MG63 (cell line): ENCODE data around the gene MIS18BP1. TPM values are rescaled to one million over a fixed set of nuclear protein-coding genes. Genes with fewer than 3 reads are reported as not detected.

Source experiments
- DNase-seq: peaks from one replicate; pipeline ENCODE4 v3.0.0-alpha.2; 2020
- H3K27me3 ChIP-seq: fragments of 250-450 bp; sonication (Bioruptor Pico); 2 replicates; pipeline ENCODE4 v1.5.1; 2020; ENCODE audit warnings: mild to moderate bottlenecking, moderate library complexity
- H3K36me3 ChIP-seq: fragments of 250-450 bp; sonication (Bioruptor Pico); 2 replicates; pipeline ENCODE4 v1.5.1; 2020; ENCODE audit warnings: mild to moderate bottlenecking, moderate library complexity
- H3K4me3 ChIP-seq: fragments of 250-450 bp; sonication (Bioruptor Pico); 2 replicates; pipeline ENCODE4 v1.5.1; 2020; ENCODE audit warnings: mild to moderate bottlenecking, moderate library complexity
- H3K9me3 ChIP-seq: fragments of 250-450 bp; sonication (Bioruptor Pico); 2 replicates; pipeline ENCODE4 v1.5.1; 2020; ENCODE audit warnings: mild to moderate bottlenecking, moderate library complexity
- total RNA-seq: library from RNA; depleted of rRNA; stranded (reverse); fragments of >200 nt; shearing (Covaris generic); gene quantifications from 2 replicates; pipeline ENCODE4 v1.2.3, GENCODE V29; 2014; ENCODE audit warnings: low replicate concordance; rRNA removed

MIS18BP1 gene
- total RNA-seq, 1 experiment from 2014 or later, result 14.3 TPM

DNA sequence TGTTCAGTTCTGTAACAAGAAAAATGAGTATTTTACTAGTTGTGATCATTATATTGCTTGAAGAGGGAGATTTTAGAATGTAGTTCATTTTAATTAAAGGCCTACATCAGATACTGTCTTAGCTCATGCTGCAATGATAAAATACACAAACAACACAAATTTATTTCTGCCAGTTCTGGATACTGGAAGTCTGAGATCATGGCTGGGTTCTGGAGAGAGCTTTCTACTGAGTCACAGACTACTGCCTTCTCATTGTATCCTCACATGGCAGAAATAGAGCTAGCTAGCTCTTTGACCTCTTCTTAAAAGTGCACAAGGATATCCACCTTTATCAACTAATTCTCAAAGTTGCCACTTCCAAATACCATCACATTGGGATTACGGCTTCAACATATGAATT, 53.8 kb downstream of the MIS18BP1 start:
- DNase-seq, result peak; percentile 37
- Histone ChIP-seq H3K36me3 (peaks cover 7% of the 10 kb centered on the region), H3K4me3 (no peak overlapping the region)

DNA sequence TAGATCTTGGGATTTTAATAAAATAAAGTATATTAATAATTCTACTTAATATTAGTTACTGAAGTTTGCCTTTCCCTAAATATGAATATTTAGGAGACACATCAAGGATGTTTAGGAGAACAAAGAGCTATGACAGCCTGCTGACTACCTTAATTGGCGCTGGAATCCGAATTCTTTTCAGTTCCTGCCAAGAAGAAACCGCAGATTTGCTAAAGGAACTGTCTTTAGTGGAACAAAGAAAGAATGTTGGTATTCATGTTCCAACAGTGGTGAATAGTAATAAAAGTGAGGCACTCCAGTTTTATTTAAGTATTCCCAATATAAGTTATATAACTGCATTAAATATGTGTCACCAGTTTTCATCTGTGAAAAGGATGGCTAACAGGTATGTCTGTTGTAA, 54.5 kb downstream of the MIS18BP1 start:
- Histone ChIP-seq H3K36me3 (peaks cover 7% of the 10 kb centered on the region), H3K4me3 (no peak overlapping the region), H3K9me3 (no peaks in the 10 kb centered on the region), H3K27me3 (no peaks in the 10 kb centered on the region)
- DNase-seq, result peak; percentile 63

More for the DNA sequence above, 53.8 kb downstream of the MIS18BP1 start:
- Histone ChIP-seq H3K9me3 (no peaks in the 10 kb centered on the region), H3K27me3 (no peaks in the 10 kb centered on the region)

DNA sequence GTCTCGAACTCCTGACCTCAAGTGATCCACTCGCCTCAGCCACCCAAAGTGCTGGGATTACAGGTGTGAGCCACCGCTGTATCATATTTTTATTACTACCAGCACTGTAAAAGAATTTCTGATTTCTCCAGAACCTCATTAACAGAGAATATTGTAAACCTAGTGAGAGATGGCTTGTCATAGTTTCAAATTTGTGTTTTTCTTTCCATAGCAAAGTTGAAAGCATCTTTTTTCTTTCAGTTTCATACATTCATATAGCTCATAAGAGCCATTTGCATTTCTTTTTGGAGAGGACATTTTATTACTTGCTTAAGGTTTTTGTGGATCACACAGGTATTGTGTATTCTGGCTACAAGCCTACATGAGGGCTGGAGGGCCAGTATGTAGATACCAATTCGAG, 58.0 kb downstream of the MIS18BP1 start:
- Histone ChIP-seq H3K27me3 (no peaks in the 10 kb centered on the region), H3K36me3 (peaks cover 7% of the 10 kb centered on the region), H3K4me3 (no peak overlapping the region), H3K9me3 (no peaks in the 10 kb centered on the region)
- DNase-seq, result no peak

DNA sequence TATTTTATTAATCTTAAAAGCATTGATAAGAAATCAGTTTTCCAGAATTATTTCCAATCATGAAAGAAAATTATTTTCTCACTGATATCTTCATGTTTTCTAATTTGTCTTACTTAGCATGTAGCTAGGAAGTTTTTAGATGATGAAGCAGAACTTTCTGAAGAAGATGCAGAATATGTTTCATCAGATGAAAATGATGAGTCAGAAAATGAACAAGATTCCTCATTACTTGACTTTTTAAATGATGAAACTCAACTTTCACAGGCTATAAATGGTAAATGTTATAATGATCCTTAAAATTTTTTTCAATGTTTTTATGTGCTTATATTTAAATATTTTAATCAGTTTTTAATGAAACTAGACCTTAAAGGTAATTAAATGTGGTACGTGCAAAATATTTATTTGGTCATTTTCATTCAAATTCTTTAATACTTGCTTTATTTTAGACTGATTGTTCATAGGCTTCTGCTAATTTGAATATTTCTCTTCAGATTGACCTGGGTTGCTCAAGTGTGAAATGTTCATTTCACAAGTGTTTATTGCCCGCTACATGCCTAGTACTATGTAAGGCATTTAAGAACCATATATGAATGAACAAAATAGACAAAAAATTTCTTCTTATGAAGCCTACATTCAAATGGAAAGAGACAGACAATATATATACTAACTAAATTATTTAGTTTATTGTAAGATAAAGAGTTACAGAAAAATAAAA, 67.7 kb downstream of the MIS18BP1 start:
- H3K4me3 ChIP-seq, result no peak overlapping the region
- no peak for DNase-seq
- no peaks in the 10 kb centered on the region for H3K9me3 ChIP-seq
- H3K27me3 ChIP-seq, result no peaks in the 10 kb centered on the region
- H3K36me3 ChIP-seq, result no peaks in the 10 kb centered on the region

DNA sequence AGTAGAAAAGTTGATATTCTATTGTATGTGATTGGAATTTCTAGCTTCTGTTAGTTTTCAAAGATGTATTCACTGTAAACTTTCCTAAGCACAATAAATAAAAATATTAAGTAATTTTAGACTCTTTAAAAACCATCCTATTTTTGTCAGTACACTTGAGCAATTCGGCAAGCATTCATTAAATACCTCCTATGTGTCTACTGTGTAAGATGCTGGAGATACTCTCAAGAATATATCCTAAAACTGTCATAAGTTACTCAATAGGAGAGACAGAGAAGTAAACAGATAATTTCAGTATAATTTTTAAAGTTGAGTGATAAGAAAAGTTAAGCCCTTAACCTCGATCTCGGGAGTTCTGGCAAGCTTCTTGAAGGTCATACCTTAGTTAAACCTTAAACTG, 71.2 kb downstream of the MIS18BP1 start:
- no peaks in the 10 kb centered on the region; the same call in 1 of the 2 replicates for H3K36me3 ChIP-seq
- no peak overlapping the region for H3K4me3 ChIP-seq
- no peaks in the 10 kb centered on the region for H3K9me3 ChIP-seq
- H3K27me3 ChIP-seq, result no peaks in the 10 kb centered on the region
- no peak for DNase-seq

DNA sequence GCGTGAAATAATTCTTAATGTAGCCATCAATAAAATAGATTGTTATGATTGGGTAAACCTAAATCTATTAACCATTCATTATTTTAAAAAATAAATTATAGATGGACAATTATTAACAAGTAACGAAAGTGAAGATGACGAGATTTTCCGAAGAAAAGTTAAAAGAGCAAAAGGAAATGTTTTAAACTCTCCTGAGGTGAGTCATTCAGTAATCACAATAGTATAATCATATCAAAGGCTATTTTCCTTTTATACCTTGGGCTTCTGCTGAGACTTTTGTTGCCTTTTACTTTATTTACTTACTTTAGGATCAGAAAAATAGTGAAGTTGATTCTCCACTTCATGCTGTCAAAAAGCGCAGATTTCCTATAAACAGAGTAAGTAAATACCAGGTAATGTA, 71.7 kb downstream of the MIS18BP1 start:
- H3K4me3 ChIP-seq, result no peak overlapping the region
- no peaks in the 10 kb centered on the region; the same call in 1 of the 2 replicates for H3K36me3 ChIP-seq
- no peaks in the 10 kb centered on the region for H3K27me3 ChIP-seq
- H3K9me3 ChIP-seq, result no peaks in the 10 kb centered on the region
- DNase-seq, result no peak

DNA sequence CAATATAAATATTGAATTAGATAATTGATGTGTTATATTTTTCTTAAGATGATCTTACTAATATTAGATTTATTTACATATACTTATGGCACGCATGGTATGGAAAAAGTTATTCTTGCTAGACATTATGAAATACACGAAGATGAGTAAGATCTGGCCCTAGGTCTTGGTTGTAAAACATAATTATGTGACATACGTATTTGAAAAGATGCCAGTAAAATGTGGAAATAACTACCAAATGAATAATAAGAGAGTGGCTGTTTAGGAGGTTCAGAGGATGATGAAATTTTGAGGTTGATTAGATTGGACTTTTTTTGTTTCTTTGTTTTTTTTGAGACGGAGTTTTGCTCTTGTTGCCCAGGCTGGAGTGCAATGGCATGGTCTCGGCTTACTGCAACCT, 75.9 kb downstream of the MIS18BP1 start:
- DNase-seq, result no peak
- Histone ChIP-seq H3K36me3 (no peaks in the 10 kb centered on the region; the same call in 1 of the 2 replicates), H3K9me3 (no peaks in the 10 kb centered on the region), H3K4me3 (no peak overlapping the region), H3K27me3 (no peaks in the 10 kb centered on the region)

DNA sequence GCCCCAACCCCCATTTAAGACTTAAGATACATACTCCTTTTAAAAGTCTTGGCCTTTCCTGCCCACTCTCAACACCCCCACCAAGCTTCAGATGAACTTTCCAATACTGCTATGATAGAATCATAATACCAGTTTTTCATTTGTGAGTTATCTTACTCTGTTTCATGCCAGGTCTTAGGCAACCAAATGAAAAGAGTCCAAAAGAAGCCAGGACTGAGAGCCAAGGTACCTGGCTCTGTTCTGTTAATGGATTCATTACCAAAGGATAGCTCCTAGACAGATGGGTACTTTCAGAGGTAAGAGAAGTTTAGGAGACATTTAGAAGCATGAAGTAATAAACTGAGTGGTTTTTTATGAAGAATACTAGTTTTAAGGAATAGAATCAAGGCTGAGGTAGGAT, 83.1 kb downstream of the MIS18BP1 start:
- Histone ChIP-seq H3K4me3 (no peak overlapping the region), H3K27me3 (no peaks in the 10 kb centered on the region), H3K9me3 (no peaks in the 10 kb centered on the region), H3K36me3 (no peaks in the 10 kb centered on the region)
- DNase-seq, result no peak

DNA sequence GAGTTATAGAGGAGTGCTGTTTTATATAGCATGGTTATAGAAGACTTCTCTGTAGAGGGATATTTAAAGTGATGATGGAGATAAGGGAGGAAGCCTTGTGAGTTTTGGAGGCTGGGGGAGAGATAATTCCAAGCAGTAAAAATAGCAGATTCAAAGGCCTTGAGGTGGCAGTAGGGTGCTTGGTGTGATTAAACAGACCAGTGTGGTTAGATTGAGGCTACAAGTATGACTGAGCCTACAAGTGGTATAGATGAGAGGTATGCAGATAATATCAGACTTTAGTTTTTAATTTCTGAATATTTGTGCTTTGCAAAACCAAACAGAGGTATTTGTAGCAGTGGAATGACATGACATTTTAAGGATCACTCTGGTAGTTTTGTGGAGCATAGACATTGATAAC, 96.9 kb downstream of the MIS18BP1 start:
- Histone ChIP-seq H3K27me3 (no peaks in the 10 kb centered on the region), H3K36me3 (no peaks in the 10 kb centered on the region), H3K4me3 (no peak overlapping the region), H3K9me3 (no peaks in the 10 kb centered on the region)
- DNase-seq, result no peak

Other genes starting within 250 kb of the MIS18BP1 start
- gene PRPF39, start 169.1 kb downstream of the MIS18BP1 start, total RNA-seq, result 9.3 and 29.0 TPM in 2 replicates
- 22.4 and 49.9 TPM in 2 replicates for gene FKBP3, start 118.7 kb downstream of the MIS18BP1 start, total RNA-seq
- 2.2 and 6.1 TPM in 2 replicates for gene FANCM, start 117.3 kb downstream of the MIS18BP1 start, total RNA-seq